ENCODE measurements around the gene WDFY1.

DNA sequence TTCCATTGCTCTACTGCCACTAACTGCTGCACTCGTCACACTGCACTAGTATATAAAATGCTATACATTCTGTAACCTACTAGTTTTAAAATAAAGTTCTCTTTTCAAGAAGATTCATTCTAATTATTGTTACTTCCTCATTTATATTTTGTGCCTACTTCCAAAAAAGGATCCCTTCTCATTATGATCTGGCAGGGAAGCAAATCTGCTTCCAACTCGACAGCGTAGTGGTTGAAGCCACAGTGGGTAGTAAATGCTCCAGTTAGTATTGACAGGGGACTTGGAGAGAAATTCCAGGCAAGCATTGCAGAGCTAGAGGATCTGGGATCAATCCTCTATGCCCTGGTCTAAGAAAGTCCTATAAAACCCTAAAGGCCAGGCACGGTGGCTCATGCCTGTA, 54.4 kb downstream of the WDFY1 start:
- TF ChIP-seq, protein P1, sequence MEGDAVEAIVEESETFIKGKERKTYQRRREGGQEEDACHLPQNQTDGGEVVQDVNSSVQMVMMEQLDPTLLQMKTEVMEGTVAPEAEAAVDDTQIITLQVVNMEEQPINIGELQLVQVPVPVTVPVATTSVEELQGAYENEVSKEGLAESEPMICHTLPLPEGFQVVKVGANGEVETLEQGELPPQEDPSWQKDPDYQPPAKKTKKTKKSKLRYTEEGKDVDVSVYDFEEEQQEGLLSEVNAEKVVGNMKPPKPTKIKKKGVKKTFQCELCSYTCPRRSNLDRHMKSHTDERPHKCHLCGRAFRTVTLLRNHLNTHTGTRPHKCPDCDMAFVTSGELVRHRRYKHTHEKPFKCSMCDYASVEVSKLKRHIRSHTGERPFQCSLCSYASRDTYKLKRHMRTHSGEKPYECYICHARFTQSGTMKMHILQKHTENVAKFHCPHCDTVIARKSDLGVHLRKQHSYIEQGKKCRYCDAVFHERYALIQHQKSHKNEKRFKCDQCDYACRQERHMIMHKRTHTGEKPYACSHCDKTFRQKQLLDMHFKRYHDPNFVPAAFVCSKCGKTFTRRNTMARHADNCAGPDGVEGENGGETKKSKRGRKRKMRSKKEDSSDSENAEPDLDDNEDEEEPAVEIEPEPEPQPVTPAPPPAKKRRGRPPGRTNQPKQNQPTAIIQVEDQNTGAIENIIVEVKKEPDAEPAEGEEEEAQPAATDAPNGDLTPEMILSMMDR (IDR thresholded peaks at IDR 0.05; ENCODE audit: low read depth, low read length), result no peak
- no peak for TF ChIP-seq POLR2A (IDR thresholded peaks at IDR 0.05; ENCODE audit: extremely low read depth, insufficient read length)

Data from NB4 (cell line).